Measurements from ENCODE around the gene FNTB.
"Not testable (repeated sequence)": the region's sequence is repeated elsewhere in the genome, so short reads cannot be mapped to it uniquely, and the experiment has no call there.

FNTB gene

GRCh38 chr14:65019944-65020566 is 33.4 kb downstream of the FNTB start:
- DNase-seq, result no peak

DNA sequence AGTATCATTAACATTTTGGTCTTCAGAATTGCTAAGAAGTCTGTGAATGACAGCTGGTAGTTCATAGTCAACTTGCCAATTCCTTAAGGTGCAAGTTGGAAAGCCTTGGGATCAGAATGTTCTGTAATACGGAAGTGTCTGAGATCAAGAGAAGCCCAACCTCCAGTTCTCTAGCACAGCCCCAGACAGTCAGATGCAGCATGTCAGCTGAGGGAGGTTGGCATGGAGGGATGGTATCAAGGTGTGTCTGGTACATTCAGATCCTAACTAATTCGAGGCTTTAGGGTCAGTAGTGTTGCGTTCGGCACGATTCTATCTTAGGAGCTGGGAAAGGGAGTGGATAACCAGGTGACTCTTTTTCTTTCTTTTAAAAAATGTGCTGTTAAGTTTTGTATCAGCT is 38.3 kb downstream of the FNTB start:
- DNase-seq, result no peak

DNA sequence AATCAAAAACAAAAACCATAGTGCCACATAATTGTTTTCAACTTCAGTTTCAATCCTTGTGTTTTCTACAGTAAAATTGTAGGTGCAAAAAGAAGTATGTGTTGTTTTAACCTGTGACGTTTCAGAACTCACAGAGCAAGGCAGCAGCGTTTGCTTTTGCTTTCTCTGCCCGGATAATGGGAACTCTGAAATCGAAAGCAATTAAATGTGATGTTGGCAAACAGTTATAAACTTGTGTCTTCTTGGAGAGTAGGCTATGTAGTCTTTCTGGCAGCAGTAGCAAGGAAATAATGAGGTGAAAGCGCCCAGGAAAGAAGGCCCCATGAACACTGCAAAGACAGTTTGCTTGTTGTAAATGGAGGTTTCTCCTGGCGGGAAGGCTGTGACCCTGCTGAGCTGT is 39.1 kb downstream of the FNTB start:
- DNase-seq, result no peak

DNA sequence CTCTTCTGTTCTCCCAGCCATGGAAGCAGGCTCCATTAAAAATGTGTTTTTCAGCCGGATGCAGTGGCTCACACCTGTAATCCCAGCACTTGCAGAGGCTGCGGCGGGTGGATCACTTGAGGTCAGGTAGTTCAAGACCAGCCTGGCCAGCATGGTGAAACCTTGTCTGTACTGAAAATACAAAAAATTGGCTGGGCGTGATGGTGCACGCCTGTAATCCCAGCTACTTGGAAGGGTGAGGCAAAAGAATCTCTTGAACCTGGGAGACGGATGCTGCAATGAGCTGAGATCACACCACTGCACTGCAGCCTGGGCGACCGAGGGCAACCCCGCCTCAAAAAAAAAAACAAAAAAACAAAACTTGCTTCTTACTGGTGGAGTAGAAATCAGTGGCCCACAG is 39.8 kb downstream of the FNTB start:
- DNase-seq, result no peak

GRCh38 chr14:65027127-65027799 is 40.6 kb downstream of the FNTB start:
- no peak for DNase-seq

DNA sequence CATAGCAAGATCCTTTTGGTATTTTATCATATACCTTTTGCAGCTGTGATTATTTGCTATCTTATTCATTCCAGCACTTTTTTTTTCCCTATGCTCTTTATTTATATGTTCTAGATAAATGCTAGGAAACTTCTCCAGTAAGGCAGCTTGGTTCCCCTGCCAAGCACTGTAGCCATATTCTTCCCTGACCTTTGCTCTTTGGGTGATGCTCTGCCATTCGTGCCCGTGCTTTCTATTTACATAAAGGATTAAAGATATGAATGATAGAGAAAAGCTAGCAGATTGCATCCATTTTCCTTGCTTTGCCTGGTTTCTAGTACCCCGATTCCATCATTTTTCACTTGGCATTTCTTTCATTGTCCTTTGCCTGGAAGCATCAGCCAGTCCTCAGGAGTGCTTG is 42.2 kb downstream of the FNTB start:
- DNase-seq, result no peak

GRCh38 chr14:65031321-65031720 is 44.6 kb downstream of the FNTB start:
- DNase-seq, result not testable (repeated sequence)

GRCh38 chr14:65032319-65032718 is 45.6 kb downstream of the FNTB start:
- DNase-seq, result no peak

DNA sequence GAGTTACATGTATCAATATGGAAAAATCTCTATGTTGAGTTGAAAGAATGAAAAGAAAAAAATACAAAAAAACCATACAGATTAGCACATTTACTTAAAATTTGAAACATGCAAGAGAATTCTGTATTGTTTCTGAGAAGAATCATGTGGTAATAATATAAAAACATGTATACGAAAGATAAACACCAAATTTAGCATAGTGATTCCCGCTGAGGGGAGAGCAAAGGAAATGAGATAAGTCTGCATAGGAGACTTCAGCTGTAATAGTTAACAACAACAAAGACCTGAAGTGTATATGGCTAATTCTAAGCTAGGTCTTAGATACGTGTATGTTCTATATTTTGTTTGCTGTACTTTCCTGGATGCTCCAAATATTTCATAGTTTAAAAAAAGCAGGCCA is 46.5 kb downstream of the FNTB start:
- no peak for DNase-seq

GRCh38 chr14:65034021-65034420 is 47.3 kb downstream of the FNTB start:
- DNase-seq, result no peak

DNA sequence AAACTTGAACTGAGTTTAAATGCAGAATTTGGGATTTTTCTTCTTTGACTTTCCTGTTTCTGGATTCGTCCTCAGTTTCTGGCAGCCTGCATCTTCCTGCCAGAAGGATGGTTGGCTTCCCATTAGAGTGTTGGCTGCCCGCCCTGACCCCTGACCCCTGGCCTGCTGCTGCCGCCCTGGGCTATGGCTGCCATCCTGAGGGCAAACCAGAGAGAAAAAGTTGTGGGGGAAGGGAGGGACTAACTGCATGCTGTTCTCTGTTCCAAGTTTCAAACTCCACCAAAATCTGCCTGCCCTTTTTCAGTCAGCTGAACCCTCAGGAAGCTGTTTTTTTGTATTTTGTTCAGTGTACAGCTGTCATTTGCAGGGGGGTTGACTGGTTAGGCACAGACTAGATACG is 48.4 kb downstream of the FNTB start:
- DNase-seq, result no peak

GRCh38 chr14:65038966-65039365 is 52.3 kb downstream of the FNTB start:
- DNase-seq, result no peak

DNA sequence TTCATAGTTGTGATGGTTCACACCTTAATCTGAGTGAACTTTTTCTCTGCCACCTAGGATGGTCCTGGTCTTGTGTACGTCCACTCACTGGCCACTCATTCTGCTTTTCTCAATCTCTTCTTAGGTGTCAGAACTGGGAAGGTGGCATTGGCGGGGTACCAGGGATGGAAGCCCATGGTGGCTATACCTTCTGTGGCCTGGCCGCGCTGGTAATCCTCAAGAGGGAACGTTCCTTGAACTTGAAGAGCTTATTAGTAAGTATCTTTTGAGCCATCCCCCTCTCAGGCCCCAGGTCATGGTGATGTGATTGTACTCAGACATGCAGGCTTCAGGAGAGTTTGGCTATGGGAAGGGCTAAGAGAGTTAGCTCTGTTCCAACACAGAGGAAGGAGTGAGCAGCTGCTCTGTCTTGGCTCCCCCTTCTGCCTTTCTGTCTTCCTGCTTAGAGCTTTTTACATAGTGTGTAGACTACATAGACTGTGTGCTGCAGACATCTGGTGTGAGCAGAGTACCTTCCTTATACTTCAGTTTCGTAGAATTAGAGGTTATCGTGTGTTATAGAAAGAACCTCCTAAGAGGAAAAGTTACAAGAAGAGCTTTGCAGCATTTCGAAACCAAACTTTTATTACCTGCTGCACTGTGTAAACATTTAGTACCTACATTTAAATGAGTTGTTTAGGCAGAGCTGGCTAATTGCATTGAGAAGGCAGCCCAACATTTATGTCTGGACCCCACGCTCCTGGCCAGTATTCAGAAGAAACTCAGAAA is 54.2 kb downstream of the FNTB start:
- no peak for DNase-seq

DNA sequence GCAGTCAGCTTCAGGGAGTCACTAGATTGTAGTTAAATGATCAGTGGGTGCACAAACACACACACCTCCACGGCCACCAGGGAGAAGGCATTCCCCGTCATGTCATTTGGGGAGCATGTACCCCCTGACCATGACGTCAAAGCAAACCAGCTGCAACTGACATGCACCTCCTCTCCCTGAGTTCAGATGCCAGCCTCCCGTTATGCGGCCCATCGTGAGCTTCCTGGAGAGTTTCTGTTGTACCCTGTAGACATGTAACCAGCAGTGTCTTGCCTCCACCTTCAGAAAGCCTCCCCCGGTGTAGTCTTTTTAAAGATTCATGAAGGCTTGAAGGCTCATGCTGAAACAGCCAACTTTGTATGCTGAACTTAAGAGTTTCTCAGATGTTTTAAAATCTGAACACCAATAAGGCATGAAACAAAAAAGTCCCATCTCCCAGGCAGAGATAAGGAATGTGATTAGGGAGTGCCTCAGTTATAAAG is 54.8 kb downstream of the FNTB start:
- no peak for DNase-seq

GRCh38 chr14:65042296-65042695 is 55.6 kb downstream of the FNTB start:
- DNase-seq, result no peak

DNA sequence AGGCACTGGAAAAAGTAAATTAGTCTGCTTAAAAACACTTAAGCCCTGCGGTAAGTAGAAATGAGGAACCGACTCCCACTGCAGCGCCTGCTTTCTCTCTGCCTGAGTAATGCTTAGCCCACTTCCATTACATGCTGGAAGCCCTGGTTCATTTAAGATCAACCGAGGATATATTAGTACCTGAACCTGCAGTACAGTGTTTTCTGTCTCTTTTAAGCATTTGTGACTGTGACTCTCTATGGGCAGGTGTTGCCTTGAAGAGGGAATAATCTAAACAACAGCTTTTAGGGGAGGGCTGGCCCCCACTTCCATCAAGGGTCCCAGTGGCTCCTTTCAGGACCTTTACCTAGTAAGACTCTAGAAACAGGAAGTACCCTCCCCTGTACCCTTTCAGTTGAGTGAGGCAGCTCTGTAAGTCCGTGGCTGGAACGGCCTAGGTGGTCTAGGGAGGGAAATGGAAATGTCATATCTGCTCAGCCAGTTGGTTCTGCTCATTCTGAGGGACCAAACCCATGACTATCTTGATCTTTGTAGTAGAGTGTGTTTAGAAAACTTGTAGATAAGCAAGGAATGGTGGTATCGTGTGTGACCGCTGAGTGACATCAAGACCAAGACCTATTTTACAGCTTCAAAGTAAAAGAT is 56.2 kb downstream of the FNTB start:
- no peak for DNase-seq

DNA sequence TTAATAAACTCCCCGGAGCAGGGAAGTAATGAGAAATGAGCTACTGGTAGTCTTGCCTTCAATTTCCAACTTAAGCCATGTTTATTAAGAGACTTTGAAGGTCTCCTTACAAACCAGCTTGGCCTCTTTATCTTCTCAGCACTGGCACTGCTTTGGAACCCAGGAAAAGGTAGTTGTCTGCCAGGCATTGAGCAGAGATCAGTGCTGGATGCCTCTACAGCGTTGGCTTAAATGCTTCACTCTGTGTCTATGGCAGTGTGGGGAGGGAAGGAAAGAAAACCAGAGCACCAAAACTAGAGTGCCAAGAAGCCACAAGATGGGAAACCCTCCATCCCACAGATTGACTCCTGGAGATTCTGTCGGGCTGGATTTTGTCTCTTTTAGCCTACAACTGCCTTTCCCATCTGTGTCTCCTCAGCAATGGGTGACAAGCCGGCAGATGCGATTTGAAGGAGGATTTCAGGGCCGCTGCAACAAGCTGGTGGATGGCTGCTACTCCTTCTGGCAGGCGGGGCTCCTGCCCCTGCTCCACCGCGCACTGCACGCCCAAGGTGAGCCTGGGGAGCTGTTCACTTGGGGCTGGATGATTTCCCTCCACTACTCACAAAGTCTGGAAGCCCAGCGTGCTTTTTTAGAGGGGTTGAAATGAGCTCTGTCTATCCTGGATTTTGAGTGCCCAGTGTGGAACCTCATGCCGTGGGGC is 57.3 kb downstream of the FNTB start:
- no peak for DNase-seq

GRCh38 chr14:65044596-65044959 is 57.9 kb downstream of the FNTB start:
- no peak for DNase-seq

DNA sequence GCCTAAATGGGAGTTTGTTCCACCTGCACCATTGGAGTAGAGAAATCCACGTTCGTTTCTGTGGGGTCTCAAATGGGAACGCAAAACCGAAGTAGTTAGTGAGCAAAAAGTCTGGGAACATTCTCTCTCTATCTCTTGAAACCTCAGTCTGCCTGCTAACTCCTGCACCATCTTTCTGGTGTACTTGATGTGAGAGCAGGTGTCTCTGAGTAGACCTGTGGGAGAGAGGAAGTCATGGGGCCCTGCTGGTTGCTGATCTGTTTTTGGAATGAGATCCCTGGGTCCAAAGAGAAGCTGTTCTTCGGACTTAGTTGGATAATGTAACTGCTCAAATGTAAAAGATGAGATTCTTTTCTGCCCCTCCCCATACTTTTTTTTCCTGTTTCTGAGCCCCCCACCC is 58.3 kb downstream of the FNTB start:
- DNase-seq, result no peak

DNA sequence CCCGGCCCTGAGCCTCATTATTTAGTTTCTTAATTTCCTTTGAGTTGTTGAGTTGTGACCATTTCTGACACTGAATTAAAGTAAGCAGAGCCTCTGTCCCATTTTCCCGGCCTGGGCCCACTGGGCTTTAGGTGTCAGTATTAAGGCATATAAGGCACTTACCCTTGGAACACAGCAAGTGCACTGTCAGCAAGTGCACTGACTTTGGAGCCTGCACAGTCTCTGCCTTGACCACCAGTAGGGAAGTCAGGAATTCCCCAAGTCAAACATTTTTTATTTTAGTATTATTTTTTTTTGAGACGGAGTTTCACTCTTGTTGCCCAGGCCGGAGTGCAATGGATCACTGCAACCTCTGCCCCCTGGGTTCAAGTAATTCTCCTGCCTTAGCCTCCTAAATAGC is 59.0 kb downstream of the FNTB start:
- DNase-seq, result no peak

GRCh38 chr14:65052832-65053231 is 66.1 kb downstream of the FNTB start:
- no peak for DNase-seq

- no peak for DNase-seq
Observed at GRCh38 chr14:65053466-65053865, 66.8 kb downstream of the FNTB start.

- no peak for DNase-seq
Observed at GRCh38 chr14:65054471-65055085, 67.9 kb downstream of the FNTB start.

All from activated T-cell treated with anti-CD3 and anti-CD28 coated beads, Interleukin-2, amount 50 U/mL, for 48 hours (primary cell).